Measurements from ENCODE around the gene GLO1. TPM values are rescaled to one million over a fixed set of nuclear protein-coding genes. Genes with fewer than 3 reads are reported as not detected.

GLO1 gene
- total RNA-seq, 1 experiment from 2014 or later = 125 TPM

DNA sequence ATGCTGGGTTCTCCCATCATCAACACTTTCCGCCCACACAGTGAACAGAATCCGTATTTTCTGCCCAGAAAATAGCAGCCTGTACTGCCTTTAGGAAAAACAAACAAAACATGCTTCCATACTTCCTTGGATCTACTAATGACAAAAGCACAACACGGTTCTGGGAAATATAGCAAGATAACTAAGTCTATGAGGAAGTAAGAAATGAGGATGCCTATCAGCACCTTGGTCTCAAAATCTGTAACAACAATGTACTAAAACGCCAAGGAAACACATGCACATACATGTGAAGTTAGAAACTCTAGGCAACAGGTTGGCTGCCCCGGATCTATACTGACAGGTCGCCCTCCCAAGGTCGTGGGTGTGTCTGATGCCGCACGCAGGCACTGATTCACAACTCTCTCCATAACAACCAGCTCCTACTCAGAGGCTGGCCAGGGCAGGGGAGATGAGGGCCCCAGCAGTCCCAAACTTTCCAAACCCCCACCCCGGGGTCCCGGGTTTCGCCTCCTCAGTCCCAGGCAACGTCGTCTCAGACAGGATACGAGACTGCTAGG is 63.9 kb downstream of the GLO1 start:
- H3K27ac ChIP-seq (ENCODE audit: low read length) = peak overlapping the region; percentile 89
- no peaks in the 10 kb centered on the region for H3K27me3 ChIP-seq (ENCODE audit: control insufficient read depth, insufficient read depth, low read length)
- H3K4me1 ChIP-seq (ENCODE audit: control insufficient read depth, insufficient read depth, low read length) = peaks cover 10% of the 10 kb centered on the region; the same call in 1 of the 2 replicates
- TF ChIP-seq POLR2AphosphoS5 (IDR thresholded peaks at IDR 0.05; ENCODE audit: low read depth, low read length) = no peak
- TF ChIP-seq TCF7L2 (IDR thresholded peaks at IDR 0.05; ENCODE audit: low read depth, low read length) = no peak
- TF ChIP-seq, protein P1, sequence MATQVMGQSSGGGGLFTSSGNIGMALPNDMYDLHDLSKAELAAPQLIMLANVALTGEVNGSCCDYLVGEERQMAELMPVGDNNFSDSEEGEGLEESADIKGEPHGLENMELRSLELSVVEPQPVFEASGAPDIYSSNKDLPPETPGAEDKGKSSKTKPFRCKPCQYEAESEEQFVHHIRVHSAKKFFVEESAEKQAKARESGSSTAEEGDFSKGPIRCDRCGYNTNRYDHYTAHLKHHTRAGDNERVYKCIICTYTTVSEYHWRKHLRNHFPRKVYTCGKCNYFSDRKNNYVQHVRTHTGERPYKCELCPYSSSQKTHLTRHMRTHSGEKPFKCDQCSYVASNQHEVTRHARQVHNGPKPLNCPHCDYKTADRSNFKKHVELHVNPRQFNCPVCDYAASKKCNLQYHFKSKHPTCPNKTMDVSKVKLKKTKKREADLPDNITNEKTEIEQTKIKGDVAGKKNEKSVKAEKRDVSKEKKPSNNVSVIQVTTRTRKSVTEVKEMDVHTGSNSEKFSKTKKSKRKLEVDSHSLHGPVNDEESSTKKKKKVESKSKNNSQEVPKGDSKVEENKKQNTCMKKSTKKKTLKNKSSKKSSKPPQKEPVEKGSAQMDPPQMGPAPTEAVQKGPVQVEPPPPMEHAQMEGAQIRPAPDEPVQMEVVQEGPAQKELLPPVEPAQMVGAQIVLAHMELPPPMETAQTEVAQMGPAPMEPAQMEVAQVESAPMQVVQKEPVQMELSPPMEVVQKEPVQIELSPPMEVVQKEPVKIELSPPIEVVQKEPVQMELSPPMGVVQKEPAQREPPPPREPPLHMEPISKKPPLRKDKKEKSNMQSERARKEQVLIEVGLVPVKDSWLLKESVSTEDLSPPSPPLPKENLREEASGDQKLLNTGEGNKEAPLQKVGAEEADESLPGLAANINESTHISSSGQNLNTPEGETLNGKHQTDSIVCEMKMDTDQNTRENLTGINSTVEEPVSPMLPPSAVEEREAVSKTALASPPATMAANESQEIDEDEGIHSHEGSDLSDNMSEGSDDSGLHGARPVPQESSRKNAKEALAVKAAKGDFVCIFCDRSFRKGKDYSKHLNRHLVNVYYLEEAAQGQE (IDR thresholded peaks at IDR 0.05; ENCODE audit: insufficient read depth in 1 of 2, low read depth in 2 of 2, low read length in 1 of 2) = no peak
- TF ChIP-seq, protein P2, sequence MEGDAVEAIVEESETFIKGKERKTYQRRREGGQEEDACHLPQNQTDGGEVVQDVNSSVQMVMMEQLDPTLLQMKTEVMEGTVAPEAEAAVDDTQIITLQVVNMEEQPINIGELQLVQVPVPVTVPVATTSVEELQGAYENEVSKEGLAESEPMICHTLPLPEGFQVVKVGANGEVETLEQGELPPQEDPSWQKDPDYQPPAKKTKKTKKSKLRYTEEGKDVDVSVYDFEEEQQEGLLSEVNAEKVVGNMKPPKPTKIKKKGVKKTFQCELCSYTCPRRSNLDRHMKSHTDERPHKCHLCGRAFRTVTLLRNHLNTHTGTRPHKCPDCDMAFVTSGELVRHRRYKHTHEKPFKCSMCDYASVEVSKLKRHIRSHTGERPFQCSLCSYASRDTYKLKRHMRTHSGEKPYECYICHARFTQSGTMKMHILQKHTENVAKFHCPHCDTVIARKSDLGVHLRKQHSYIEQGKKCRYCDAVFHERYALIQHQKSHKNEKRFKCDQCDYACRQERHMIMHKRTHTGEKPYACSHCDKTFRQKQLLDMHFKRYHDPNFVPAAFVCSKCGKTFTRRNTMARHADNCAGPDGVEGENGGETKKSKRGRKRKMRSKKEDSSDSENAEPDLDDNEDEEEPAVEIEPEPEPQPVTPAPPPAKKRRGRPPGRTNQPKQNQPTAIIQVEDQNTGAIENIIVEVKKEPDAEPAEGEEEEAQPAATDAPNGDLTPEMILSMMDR (IDR thresholded peaks at IDR 0.05) = no peak
- no peak for TF ChIP-seq SIN3A (IDR thresholded peaks at IDR 0.05; ENCODE audit: borderline replicate concordance, insufficient read depth, low read depth, low read length)
- in situ Hi-C loops (cut with HindIII; ENCODE audit: low pct_unique_long_range_greater_than_20kb, low sequenced_read_pairs) (no loop called here), intact Hi-C loops (cut with micrococcal nuclease; ENCODE audit: unreplicated experiment) (no loop called here)
- H3K36me3 ChIP-seq (ENCODE audit: control insufficient read depth, insufficient read depth, low read length) = peaks cover 3% of the 10 kb centered on the region; the same call in 1 of the 2 replicates
- peak; percentile 64 for ATAC-seq
- no peaks in the 10 kb centered on the region for H3K9me3 ChIP-seq (ENCODE audit: control insufficient read depth, insufficient read depth, low read depth, low read length)
- no TSS peak for BruUV-seq (replicated peaks)
- peak overlapping the region; percentile 67 to 88 for H3K4me3 ChIP-seq (ENCODE audit: low read depth in 2 of 2, low read length in 2 of 2)
- DNase-seq (ENCODE audit: low read depth, low spot score) = no peak
- ChIA-PET CTCF (interaction anchor here (0.6 kb wide), 2 partner anchors 49 to 747 kb away, joined by 7 to 9 read pairs; no protein-coding TSS in a partner anchor), POLR2A (interaction anchor here (0.6 kb wide), 4 partner anchors 14 to 427 kb away, joined by 4 to 9 read pairs (median 6); no protein-coding TSS in a partner anchor)

DNA sequence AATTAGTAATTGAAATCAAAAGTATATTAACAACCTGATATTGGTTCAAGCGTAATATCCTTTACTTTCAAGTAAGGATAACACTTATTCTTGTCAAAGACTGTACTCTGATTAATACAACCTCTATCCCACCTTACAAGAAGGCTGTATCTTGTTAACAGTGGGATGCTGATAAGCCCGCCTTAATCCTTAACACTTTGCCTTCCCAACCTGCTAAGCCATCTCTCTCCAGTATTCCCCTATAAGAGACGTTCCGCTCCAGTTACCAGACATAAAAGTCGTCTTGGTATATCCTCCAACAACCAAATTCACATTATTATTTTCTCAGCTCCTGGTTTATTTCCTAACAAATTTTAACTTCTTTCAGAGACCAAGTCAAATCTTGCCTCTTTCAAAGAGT is 65.2 kb downstream of the GLO1 start:
- no peaks in the 10 kb centered on the region for H3K27me3 ChIP-seq (ENCODE audit: control insufficient read depth, insufficient read depth, low read length)
- TF ChIP-seq, protein P2 (IDR thresholded peaks at IDR 0.05) = no peak
- TF ChIP-seq TCF7L2 (IDR thresholded peaks at IDR 0.05; ENCODE audit: low read depth, low read length) (no peak), POLR2AphosphoS5 (IDR thresholded peaks at IDR 0.05; ENCODE audit: low read depth, low read length) (no peak), SIN3A (IDR thresholded peaks at IDR 0.05; ENCODE audit: borderline replicate concordance, insufficient read depth, low read depth, low read length) (no peak)
- TF ChIP-seq, protein P1 (IDR thresholded peaks at IDR 0.05; ENCODE audit: insufficient read depth in 1 of 2, low read depth in 2 of 2, low read length in 1 of 2) = no peak
- H3K4me1 ChIP-seq (ENCODE audit: control insufficient read depth, insufficient read depth, low read length) = peaks cover 10% of the 10 kb centered on the region; the same call in 1 of the 2 replicates
- ATAC-seq (no peak), DNase-seq (ENCODE audit: low read depth, low spot score) (no peak)
- intact Hi-C loops (cut with micrococcal nuclease; ENCODE audit: unreplicated experiment) = no loop called here
- POLR2A ChIA-PET = no interaction called here
- BruUV-seq (replicated peaks) = no TSS peak
- in situ Hi-C loops (cut with HindIII; ENCODE audit: low pct_unique_long_range_greater_than_20kb, low sequenced_read_pairs) = no loop called here
- CTCF ChIA-PET = no interaction called here
- peaks cover 3% of the 10 kb centered on the region; the same call in 1 of the 2 replicates for H3K36me3 ChIP-seq (ENCODE audit: control insufficient read depth, insufficient read depth, low read length)
- no peaks in the 10 kb centered on the region for H3K9me3 ChIP-seq (ENCODE audit: control insufficient read depth, insufficient read depth, low read depth, low read length)
- H3K27ac ChIP-seq (ENCODE audit: low read length) = no peak overlapping the region
- no peak overlapping the region for H3K4me3 ChIP-seq (ENCODE audit: low read depth in 2 of 2, low read length in 2 of 2)

Data from Panc1 (cell line).